Natural killer cell (primary cell): ENCODE results near the gene AADACL2. TPM values are rescaled to one million over a fixed set of nuclear protein-coding genes. Genes with fewer than 3 reads are reported as not detected.

ENCODE experiments used
- ATAC-seq, 3 donors: fragments of 150-1000 bp in 2 of 3; fragments of 200-7000 bp in 1 of 3; cut with Tn5 transposase; 1 replicate in 1 of 3; 2 replicates in 2 of 3; pipeline ENCODE4 v1.10.0; 2021; ENCODE audit warnings: mild to moderate bottlenecking in 2 of 3, moderate library complexity in 2 of 3
- DNase-seq, 2 donors: peaks; one replicate each; pipeline versions ENCODE4 v3.0.0 to v3.0.0-alpha.2; 2013 to 2021; ENCODE audit warnings: mixed read lengths in 1 of 2
- H3K27ac ChIP-seq: one replicate; pipeline ENCODE4 v1.5.1; 2013; ENCODE audit warnings: mild to moderate bottlenecking, low read length
- H3K27me3 ChIP-seq: one replicate; pipeline ENCODE4 v1.6.1; 2013; ENCODE audit warnings: low read length; ENCODE audit not compliant: control insufficient read depth, insufficient read depth
- H3K36me3 ChIP-seq: one replicate; pipeline ENCODE4 v1.6.1; 2013; ENCODE audit warnings: low read length; ENCODE audit not compliant: control insufficient read depth, insufficient read depth
- H3K4me1 ChIP-seq: one replicate; pipeline ENCODE4 v1.6.1; 2013; ENCODE audit warnings: low read length; ENCODE audit not compliant: control insufficient read depth, insufficient read depth
- H3K4me3 ChIP-seq: one replicate; pipeline ENCODE4 v1.5.1; 2013; ENCODE audit warnings: low read length
- H3K9me3 ChIP-seq: one replicate; pipeline ENCODE4 v1.6.1; 2013; ENCODE audit warnings: low read length; ENCODE audit not compliant: control insufficient read depth, insufficient read depth
- H3K27ac Mint-ChIP-seq, 2 donors: one replicate each; pipeline ENCODE4 v1.8.0; 2022; ENCODE audit warnings: mild to moderate bottlenecking in 2 of 2, mixed read lengths in 2 of 2, moderate library complexity in 1 of 2
- H3K27me3 Mint-ChIP-seq, 2 donors: one replicate each; pipeline ENCODE4 v1.8.0; 2022; ENCODE audit warnings: low read depth in 2 of 2, mixed read lengths in 2 of 2
- H3K36me3 Mint-ChIP-seq: one replicate; pipeline ENCODE4 v1.8.0; 2022; ENCODE audit warnings: mixed read lengths
- H3K4me1 Mint-ChIP-seq, 2 donors: one replicate each; pipeline ENCODE4 v1.8.0; 2022; ENCODE audit warnings: mixed read lengths in 2 of 2
- H3K4me3 Mint-ChIP-seq: one replicate; pipeline ENCODE4 v1.8.0; 2022; ENCODE audit warnings: mild to moderate bottlenecking, moderate library complexity, mixed read lengths
- H3K9me3 Mint-ChIP-seq, 2 donors: one replicate each; pipeline ENCODE4 v1.8.0; 2022; ENCODE audit warnings: mixed read lengths in 2 of 2
- WGBS: methylation state at CpG from one replicate; pipeline ENCODE4 v1.1.7; 2013; ENCODE audit warnings: missing lambda C conversion rate; ENCODE audit not compliant: insufficient coverage; 5-methylcytosine and 5-hydroxymethylcytosine counted together
- intact Hi-C: fragments of 100-400 bp; cut with micrococcal nuclease; formaldehyde crosslinking; loops from one replicate; pipeline ENCODE4 v1.14.2; 2022
- total RNA-seq, 4 donors: library from RNA; stranded (reverse); fragments of 120-200 nt in 1 of 4; gene quantifications; one replicate each; pipeline versions ENCODE4 v1.2.3 to v1.2.4, GENCODE V29; 2013 to 2022
- TF ChIP-seq, protein P1 (sequence below): fragments of 200-600 bp; IDR thresholded peaks from one replicate; pipeline ENCODE4 v1.8.0; 2022; ENCODE audit warnings: antibody characterized with exemption

Gene AADACL2
- total RNA-seq, 3 donors from 2014 or later (not counting 1 experiment from before 2014, with no cell fraction given) = not detected

DNA sequence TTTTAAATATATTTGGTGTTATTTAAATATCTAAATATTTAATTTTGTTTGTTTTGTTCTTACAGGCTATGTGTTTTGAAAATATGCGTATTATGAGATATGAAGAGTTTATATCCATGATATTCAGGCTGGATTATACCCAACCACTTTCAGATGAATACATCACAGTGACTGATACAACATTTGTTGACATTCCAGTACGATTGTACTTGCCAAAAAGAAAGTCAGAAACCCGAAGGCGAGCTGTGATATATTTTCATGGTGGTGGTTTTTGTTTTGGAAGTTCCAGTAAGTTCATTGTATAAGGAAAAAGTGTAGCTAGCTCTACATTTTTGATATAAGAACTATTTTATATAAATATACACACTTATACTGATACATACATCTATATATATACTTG, 6.9 kb downstream of the AADACL2 start:
- no peak overlapping the region for H3K4me3 ChIP-seq
- Mint-ChIP-seq H3K4me3 (no peak overlapping the region), H3K27ac (no peak overlapping the region), H3K36me3 (no peaks in the 10 kb centered on the region), H3K27me3 (peaks cover 0 to 17% of the 10 kb centered on the region in 2 donors), H3K9me3 (peaks cover 0 to 2% of the 10 kb centered on the region in 2 donors), H3K4me1 (no peaks in the 10 kb centered on the region)
- no peaks in the 10 kb centered on the region for H3K27me3 ChIP-seq
- H3K4me1 ChIP-seq = no peaks in the 10 kb centered on the region
- DNase-seq (no peak), ATAC-seq (no peak)
- 100% methylated on average over 2 of the region's 4 CpGs for WGBS
- H3K9me3 ChIP-seq = no peaks in the 10 kb centered on the region
- TF ChIP-seq, protein P1, sequence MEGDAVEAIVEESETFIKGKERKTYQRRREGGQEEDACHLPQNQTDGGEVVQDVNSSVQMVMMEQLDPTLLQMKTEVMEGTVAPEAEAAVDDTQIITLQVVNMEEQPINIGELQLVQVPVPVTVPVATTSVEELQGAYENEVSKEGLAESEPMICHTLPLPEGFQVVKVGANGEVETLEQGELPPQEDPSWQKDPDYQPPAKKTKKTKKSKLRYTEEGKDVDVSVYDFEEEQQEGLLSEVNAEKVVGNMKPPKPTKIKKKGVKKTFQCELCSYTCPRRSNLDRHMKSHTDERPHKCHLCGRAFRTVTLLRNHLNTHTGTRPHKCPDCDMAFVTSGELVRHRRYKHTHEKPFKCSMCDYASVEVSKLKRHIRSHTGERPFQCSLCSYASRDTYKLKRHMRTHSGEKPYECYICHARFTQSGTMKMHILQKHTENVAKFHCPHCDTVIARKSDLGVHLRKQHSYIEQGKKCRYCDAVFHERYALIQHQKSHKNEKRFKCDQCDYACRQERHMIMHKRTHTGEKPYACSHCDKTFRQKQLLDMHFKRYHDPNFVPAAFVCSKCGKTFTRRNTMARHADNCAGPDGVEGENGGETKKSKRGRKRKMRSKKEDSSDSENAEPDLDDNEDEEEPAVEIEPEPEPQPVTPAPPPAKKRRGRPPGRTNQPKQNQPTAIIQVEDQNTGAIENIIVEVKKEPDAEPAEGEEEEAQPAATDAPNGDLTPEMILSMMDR = no peak
- no peak overlapping the region for H3K27ac ChIP-seq
- intact Hi-C loops = no loop called here
- H3K36me3 ChIP-seq = no peaks in the 10 kb centered on the region

DNA sequence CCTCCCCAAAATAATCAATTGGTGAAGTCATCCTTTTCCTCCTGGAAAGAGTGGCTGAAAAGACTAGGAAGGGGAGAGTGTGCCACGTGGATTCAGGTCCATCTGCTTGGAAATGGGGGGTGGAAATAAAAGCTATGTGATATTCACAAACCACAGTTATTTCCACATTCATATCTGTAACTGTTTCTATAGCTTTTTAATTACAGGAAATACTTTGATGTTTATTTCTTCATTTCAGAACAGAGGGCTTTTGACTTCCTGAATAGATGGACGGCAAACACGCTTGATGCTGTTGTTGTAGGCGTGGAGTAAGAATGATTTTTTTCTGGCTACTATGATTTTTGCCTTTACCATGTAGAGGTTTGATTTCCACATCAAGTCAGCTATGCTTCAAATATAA, 10.1 kb downstream of the AADACL2 start:
- no peaks in the 10 kb centered on the region for H3K36me3 ChIP-seq
- TF ChIP-seq, protein P1 = no peak
- H3K27me3 ChIP-seq = no peaks in the 10 kb centered on the region
- no peak overlapping the region for H3K4me3 ChIP-seq
- ATAC-seq (no peak), DNase-seq (no peak)
- Mint-ChIP-seq H3K9me3 (no peaks in the 10 kb centered on the region), H3K27me3 (peaks cover 0 to 22% of the 10 kb centered on the region in 2 donors), H3K4me3 (no peak overlapping the region), H3K4me1 (no peaks in the 10 kb centered on the region), H3K27ac (no peak overlapping the region), H3K36me3 (no peaks in the 10 kb centered on the region)
- intact Hi-C loops = no loop called here
- H3K4me1 ChIP-seq = no peaks in the 10 kb centered on the region
- H3K9me3 ChIP-seq = no peaks in the 10 kb centered on the region
- H3K27ac ChIP-seq = no peak overlapping the region
- 18% methylated on average over 3 of the region's 4 CpGs for WGBS

DNA sequence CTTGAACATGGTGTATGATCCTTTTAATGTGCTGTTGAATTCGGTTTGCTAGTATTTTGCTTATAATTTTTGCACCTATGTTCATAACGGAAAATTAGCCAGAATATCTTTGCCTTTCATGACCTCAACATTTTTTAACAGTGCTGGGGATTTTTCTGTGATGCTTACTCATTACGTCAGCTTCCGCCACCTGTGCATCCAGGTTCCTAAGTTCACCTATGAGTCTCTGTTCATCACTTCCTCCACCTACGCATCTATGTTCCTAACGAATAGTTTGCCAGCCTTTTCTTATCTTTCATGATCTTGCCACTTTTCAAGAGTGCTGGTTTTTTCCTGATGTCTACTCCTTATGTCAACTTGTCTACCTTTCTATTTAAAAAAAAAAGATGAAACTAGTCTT, 16.5 kb downstream of the AADACL2 start:
- intact Hi-C loops = no loop called here
- no peak for ATAC-seq
- peaks cover 6% of the 10 kb centered on the region for H3K36me3 Mint-ChIP-seq

DNA sequence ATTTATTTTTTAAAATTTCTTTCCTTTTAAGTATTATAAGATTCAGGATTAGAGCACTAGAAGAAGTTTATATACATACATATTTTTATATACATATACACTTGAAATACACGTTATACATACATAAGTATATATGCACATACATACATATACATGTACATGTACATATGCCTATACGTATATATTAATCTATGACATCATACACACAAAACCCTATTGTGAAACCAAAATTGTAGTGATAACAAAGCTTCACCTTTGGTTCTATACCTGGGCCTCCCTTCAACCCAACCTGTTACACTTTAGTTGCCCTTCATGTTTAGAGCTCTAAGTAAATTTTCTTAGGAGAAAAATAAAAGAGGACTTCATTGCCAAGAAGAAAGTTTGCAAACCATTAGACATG, 17.0 kb downstream of the AADACL2 start:
- H3K4me1 Mint-ChIP-seq = no peaks in the 10 kb centered on the region
- peaks cover 3 to 39% of the 10 kb centered on the region in 2 donors for H3K27me3 Mint-ChIP-seq
- no peak overlapping the region for H3K27ac Mint-ChIP-seq
- H3K36me3 Mint-ChIP-seq = peaks cover 6% of the 10 kb centered on the region
- H3K27ac ChIP-seq = no peak overlapping the region
- H3K9me3 Mint-ChIP-seq = no peaks in the 10 kb centered on the region
- H3K4me1 ChIP-seq = no peaks in the 10 kb centered on the region
- no peaks in the 10 kb centered on the region for H3K27me3 ChIP-seq
- no peaks in the 10 kb centered on the region for H3K9me3 ChIP-seq
- no peaks in the 10 kb centered on the region for H3K36me3 ChIP-seq
- DNase-seq = no peak
- TF ChIP-seq, protein P1 = no peak
- H3K4me3 ChIP-seq = no peak overlapping the region
- intact Hi-C loops = no loop called here
- no CpG with 5 or more reads among the region's 2 CpGs for WGBS
- no peak for ATAC-seq
- no peak overlapping the region for H3K4me3 Mint-ChIP-seq

More for the DNA sequence above, 16.5 kb downstream of the AADACL2 start:
- Mint-ChIP-seq H3K9me3 (no peaks in the 10 kb centered on the region), H3K4me3 (no peak overlapping the region), H3K4me1 (no peaks in the 10 kb centered on the region), H3K27ac (no peak overlapping the region), H3K27me3 (peaks cover 3 to 39% of the 10 kb centered on the region in 2 donors)
- WGBS = 89% methylated on average over 6 of the region's 6 CpGs
- Histone ChIP-seq H3K4me1 (no peaks in the 10 kb centered on the region), H3K36me3 (no peaks in the 10 kb centered on the region), H3K27me3 (no peaks in the 10 kb centered on the region), H3K9me3 (no peaks in the 10 kb centered on the region), H3K4me3 (no peak overlapping the region), H3K27ac (no peak overlapping the region)
- no peak for DNase-seq
- TF ChIP-seq, protein P1 = no peak
